HG02759 (cell line): ENCODE data around the gene C2CD4C.
"Not testable (repeated sequence)": the region's sequence is repeated elsewhere in the genome, so short reads cannot be mapped to it uniquely, and the experiment has no call there.

Experiments
- ATAC-seq: cut with Tn5 transposase; IDR thresholded peaks from one replicate; pipeline ENCODE4 v1.9.1; 2021; ENCODE audit warnings: mild to moderate bottlenecking, moderate library complexity; ENCODE audit not compliant: unreplicated experiment

The C2CD4C gene

GRCh38 chr19:439167-439900 is 30.4 kb upstream of the C2CD4C start:
- no peak for ATAC-seq

DNA sequence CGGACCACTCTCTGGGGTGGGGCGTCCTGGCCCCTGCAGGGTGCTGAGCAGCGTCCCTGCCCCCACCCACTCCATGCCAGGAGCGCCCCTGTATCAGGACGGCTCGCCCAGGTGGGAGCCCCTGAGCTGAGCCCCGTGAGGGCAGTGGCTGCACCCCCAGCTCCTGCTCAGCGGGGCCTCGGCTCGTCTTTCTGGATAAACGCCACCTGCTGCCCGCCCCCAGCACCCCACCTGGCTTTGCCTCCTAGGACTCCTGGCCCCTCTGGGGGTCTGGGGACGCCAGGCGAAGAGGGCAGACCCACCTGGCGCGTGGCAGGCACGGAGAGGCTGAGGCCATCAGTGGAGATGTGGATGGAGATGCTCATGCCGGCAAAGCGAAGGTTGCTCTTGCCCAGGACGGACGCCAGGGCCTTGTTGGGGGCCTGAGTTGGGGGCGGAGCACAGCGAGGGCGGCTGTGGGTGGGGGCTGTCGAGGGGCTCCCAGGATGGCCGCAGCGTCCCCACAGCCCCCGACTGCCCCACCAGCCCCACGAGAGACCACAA is 29.5 kb upstream of the C2CD4C start:
- no peak for ATAC-seq

DNA sequence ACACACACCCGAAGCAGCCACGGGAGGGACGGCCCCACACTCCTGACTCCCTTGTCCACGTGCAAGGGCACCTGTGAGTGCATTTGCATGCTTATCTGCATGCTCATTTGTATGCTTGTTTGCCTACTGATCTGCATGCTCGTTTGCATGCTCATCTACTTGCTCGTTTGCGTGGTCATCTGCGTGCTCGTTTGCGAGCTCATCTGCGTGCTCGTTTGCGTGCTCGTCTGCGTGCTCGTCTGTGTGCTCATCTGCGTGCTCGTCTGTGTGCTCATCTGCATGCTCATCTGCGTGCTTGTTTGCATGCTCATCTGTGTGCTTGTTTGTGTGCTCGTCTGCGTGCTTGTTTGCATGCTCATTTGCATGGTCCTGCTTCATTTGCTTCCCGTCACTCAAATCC is 28.1 kb upstream of the C2CD4C start:
- no peak for ATAC-seq

GRCh38 chr19:436413-436950 is 27.5 kb upstream of the C2CD4C start:
- no peak for ATAC-seq

DNA sequence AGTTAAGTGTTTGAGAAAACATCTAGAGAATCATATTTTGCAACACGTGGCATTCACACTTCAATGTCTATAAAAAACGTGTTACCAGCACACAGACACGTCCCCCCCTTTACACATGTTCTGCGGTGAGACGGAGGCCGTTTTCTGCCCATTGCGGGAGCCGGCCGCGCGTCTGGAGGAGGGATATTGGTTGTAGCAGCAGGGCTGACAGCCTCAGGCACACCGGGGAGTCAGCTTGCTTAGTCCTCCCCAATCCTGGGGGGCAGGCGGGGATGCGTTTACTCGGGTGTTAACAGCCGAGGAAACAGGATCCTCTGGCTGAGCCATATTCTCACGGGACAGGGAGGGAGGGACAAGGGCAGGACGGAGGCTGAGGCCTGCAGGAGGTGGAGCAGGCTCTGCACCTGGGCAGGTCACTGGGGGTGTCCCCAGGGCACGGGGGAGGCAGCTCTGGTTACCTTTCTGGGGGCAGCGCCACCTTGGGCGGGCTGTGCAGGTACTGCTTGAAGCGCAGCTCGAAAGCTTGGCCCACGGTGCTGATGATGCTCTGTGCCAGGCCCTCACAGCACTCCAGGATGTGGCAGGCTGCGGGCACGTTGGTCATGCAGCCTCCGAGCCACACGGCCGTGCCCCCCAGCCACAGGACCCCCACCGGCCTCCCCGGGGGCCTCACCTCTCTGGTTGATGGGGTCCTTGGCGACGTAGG is 26.9 kb upstream of the C2CD4C start:
- no peak for ATAC-seq

GRCh38 chr19:435056-435706 is 26.2 kb upstream of the C2CD4C start:
- ATAC-seq: no peak

DNA sequence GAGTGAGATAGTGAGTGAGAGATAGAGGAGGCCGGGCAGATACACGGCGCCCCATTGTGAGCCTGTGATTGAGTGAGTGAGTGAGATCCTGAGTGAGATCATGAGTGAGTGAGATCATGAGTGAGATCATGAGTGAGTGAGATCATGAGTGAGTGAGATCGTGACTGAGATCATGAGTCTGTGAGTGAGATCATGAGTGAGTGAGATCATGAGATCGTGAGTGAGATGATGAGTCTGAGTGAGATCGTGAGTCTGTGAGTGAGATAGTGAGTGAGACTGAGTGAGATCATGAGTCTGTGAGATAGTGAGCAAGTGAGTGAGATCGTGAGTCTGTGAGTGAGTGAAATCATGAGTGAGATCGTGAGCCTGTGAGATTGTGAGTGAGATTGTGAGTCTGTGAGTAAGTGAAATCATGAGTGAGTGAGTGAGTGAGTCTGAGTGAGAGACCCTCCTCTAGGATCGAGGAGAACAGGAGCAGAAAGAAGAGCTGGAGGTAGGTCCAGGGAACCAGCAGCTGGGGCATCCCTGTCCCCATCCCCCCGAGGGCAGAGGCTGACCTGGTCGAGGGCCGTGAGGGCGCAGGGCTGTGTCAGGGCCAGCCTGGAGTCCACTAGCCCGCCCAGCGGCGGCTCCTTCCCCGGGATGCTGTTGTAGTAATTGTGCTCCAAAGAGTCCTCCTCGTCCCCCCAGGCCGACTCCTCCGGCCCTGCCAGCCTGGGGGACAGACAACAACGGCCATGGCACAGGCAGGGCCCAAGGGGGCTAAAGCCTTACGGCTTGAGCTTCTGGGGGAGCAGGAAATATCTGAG is 25.4 kb upstream of the C2CD4C start:
- ATAC-seq: no peak

DNA sequence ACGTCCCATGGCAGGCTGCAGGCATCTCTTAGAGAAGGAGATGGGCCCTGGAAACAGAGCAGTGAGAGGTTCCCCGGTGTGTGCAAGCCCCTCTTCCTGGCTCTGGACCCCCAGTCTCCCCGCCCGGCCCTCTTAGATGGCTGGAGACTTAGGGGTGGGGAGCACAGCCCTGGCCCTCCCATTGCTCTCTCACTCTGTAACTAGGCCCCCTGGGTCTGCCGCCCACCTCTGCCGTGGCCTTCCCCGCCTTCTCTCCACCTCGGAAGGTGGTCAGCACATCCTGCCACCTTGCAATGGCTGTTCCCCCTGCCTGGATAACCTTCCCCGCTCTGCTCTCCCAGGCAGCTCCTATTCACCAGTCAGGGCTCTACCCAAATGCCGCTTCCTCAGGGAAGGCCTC is 21.8 kb upstream of the C2CD4C start:
- ATAC-seq: no peak

DNA sequence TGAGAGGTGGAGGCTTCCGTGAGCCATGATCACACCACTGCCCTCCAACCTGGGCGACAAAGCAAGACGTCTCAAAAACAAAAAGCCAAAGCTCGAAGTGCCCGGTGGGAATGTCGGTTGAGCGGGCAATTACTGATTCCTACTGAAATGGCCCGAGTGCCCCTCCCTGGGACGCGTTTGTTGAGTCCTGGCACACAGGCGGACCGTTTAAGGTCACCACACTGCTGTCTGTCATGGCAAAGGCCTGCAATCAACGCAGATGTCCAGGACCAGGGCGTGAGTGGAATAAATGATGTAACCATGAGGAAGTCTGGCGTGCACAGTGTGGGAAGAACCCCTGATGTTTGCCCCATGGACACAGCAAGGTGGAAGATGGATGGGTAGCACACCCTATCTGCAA is 19.2 kb upstream of the C2CD4C start:
- ATAC-seq: no peak

- ATAC-seq: not testable (repeated sequence)
These were observed 18.7 kb upstream of the C2CD4C start for GRCh38 chr19:427675-428074.

GRCh38 chr19:426725-427445 is 17.9 kb upstream of the C2CD4C start:
- no peak for ATAC-seq

GRCh38 chr19:425056-425455 is 16.1 kb upstream of the C2CD4C start:
- no peak for ATAC-seq

DNA sequence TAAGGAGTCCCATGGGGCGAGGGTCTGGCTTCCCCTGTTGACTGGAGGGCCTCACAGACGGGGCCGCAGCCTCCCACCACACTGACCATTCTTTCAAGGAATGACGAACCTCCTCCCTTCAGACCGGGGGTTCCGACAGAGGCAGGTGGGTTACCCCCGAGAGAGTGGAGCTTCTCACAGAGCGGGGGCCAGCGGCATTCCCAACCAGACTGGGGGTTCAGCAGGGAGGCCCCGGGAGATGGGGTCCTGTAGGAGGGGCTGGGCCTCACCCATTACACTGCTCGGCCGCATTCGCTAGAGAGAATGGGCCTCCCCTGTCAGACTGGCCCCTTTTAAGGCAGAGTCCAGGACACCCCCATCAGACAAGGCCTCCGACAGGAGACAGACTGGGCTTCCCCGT is 15.6 kb upstream of the C2CD4C start:
- no peak for ATAC-seq

DNA sequence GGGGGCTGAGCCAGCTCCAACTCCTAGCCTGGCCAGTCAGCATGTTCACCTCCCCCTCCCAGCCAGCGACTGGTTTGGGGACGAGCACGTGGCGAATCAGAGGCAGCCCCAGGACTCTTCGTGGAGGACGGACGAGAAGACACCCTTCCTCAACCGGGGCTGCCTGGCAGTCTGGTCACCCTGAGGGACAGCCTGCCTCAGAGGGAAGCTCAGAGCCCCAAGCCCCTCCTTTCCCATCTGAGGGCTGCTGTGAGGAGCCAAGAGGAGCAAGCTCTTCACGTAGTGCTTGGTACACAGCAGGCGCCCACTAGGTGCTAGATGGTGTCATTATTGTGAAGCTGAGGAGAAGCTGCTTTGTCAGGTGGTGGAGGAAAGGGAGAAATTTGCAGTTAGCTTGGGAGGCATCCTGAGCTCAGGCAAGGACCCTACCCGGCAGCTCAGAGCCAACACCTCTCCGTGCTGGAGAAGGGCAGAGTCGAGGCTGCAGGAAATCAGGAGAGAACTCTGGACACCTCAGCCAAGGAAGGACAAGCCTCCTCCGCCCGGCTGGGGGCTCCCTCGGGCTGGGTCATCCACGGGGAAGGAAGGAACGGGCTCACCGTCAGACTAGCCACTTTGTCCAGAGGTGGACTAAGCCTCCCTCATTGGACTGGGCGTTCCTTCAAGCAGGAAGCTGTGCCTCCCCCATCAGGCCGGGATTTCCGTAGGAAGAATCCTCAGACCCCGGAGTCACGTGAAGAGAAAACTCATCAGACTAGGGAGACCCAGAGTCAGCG is 14.9 kb upstream of the C2CD4C start:
- no peak for ATAC-seq

DNA sequence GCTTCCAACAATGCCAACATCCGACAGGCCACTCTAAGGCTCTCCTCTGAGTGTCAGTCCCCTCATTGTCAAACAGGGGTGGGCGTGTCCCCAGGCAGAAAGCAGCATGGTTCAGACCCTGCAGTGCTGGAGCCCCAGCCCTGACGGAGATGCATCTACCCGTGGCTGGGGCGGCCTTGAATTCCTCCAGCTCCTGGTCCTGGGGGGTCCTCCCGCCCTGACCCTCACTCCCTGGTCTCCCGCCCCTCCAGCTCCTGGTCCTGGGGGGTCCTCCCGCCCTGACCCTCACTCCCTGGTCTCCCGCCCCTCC is 13.9 kb upstream of the C2CD4C start:
- not testable (repeated sequence) for ATAC-seq

DNA sequence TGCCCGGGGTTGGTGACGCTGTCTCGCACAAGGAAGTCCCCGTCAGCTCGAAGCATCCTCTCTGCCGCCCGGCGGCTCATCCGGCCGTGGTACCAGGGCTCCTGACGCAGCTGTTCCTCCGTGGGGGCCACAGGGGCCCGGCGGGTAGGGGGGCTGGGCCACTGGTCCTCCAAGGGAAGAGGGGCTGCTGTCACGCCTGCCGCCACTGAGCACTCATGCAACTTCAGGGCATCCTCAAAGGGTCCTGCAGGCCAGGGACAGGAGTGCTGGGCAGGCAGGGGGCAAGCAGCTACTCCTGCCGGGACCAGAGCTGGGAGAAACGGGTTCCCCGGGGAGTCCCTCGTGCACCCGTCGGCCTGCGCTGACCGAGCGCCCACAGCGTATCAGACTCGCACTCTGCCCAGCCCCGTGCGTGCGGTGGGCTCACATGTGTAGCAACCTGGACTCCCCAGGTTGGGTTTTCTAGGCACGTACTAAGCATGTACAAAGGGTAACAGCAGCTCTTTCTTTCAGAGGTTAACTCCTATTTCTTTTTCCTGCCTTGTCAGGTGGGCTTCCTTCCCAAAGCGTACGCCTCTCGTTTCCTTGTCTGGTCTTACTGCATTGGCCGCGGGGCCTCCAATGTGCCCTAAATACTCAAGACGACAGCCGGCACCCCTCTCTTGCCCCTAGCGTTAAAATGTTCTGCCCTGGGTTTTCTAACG is 13.4 kb upstream of the C2CD4C start:
- ATAC-seq: no peak

- ATAC-seq: no peak
These were observed 11.0 kb upstream of the C2CD4C start for GRCh38 chr19:419721-420515.
